Body of pancreas (tissue), 4 donors: ENCODE results near the gene GPR143. TPM values are rescaled to one million over a fixed set of nuclear protein-coding genes. Genes with fewer than 3 reads are reported as not detected.

Experiments used
- ATAC-seq: fragments of 150-250 bp; one replicate; pipeline ENCODE4 v1.9.1; 2016
- DNase-seq, 4 donors: peaks; one replicate each; pipeline ENCODE4 v3.0.0-alpha.2; 2019
- H3K27ac ChIP-seq, 4 donors: fragments of 200-600 bp; sonication (generic); 1 replicate in 3 of 4; 2 replicates in 1 of 4; pipeline versions ENCODE4 v1.5.1 to v1.6.1; 2016 to 2019; ENCODE audit warnings: mild to moderate bottlenecking in 1 of 4, mixed read lengths in 1 of 4, moderate library complexity in 1 of 4
- H3K27me3 ChIP-seq, 2 donors: fragments of 200-600 bp; sonication (generic); one replicate each; pipeline ENCODE4 v1.6.0; 2016; ENCODE audit warnings: mild to moderate bottlenecking in 1 of 2
- H3K36me3 ChIP-seq, 2 donors: fragments of 200-600 bp; sonication (generic); replicated peaks in 1 of 2; 2 replicates each; pipeline ENCODE4 v1.5.1; 2016; ENCODE audit warnings: low read depth in 2 of 2; ENCODE audit not compliant: insufficient read depth in 1 of 2
- H3K4me1 ChIP-seq: fragments of 200-600 bp; sonication (generic); one replicate; pipeline ENCODE4 v1.6.0; 2016
- H3K4me3 ChIP-seq, 2 donors: fragments of 200-600 bp; sonication (generic); 1 replicate in 1 of 2; 2 replicates in 1 of 2; pipeline ENCODE4 v1.5.1; 2016 to 2019
- H3K9me3 ChIP-seq, 3 donors: fragments of 200-600 bp; sonication (generic); 1 replicate in 2 of 3; 2 replicates in 1 of 3; pipeline ENCODE4 v1.5.1; 2016
- POLR2A ChIP-seq, 3 donors: fragments of 450-650 bp; IDR thresholded peaks; one replicate each; pipeline ENCODE4 v1.6.1; 2016; ENCODE audit warnings: antibody characterized with exemption in 3 of 3, mild to moderate bottlenecking in 2 of 3
- WGBS, 2 donors: methylation state at CpG; one replicate each; pipeline ENCODE4 v1.1.5; 2017; 5-methylcytosine and 5-hydroxymethylcytosine counted together
- intact Hi-C: fragments of 100-400 bp; cut with DNase I; formaldehyde crosslinking; loops from one replicate; pipeline ENCODE4 v1.15.1; 2023
- total RNA-seq, 2 donors: library from RNA; depleted of rRNA; stranded (reverse); fragments of >200 nt; gene quantifications; one replicate each; pipeline ENCODE4 v1.1.0, GENCODE V29; 2016
- TF ChIP-seq, protein P1 (sequence below), 7 experiments: fragments of 450-650 bp in 4 of 7; fragments of 200-600 bp in 3 of 7; sonication (generic) in 3 of 7; IDR thresholded peaks; one replicate each; pipeline ENCODE4 v1.5.1; 2016 to 2019; ENCODE audit warnings: antibody characterized with exemption in 7 of 7

The GPR143 gene
- total RNA-seq, 2 donors from 2014 or later, result 0.99 to 2.3 TPM

DNA sequence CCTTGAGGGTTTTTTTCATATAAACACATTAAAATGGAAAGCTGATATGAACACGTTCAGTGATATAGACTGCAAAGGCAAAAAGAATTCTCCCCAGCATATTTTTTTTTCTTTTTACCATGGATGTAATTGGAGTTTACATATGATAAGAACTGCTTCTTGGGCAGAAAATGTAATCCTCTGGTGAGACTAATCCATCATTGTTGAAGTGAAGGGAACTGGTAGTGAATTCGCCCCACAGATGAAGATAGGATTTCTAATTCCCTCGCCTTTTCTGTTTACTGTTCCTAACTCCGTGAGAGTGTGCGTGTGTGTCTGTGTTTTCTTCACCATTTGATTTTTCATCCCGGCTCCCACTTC is 88.9 kb downstream of the GPR143 start:
- no peaks in the 10 kb centered on the region for H3K36me3 ChIP-seq
- H3K27me3 ChIP-seq, result no peaks in the 10 kb centered on the region
- no peaks in the 10 kb centered on the region for H3K4me1 ChIP-seq
- no peak overlapping the region for H3K4me3 ChIP-seq
- 82 to 88% methylated on average over 6 of the region's 6 CpGs for WGBS, 2 donors
- H3K27ac ChIP-seq, result no peak overlapping the region
- no peaks in the 10 kb centered on the region for H3K9me3 ChIP-seq
- TF ChIP-seq, protein P1, sequence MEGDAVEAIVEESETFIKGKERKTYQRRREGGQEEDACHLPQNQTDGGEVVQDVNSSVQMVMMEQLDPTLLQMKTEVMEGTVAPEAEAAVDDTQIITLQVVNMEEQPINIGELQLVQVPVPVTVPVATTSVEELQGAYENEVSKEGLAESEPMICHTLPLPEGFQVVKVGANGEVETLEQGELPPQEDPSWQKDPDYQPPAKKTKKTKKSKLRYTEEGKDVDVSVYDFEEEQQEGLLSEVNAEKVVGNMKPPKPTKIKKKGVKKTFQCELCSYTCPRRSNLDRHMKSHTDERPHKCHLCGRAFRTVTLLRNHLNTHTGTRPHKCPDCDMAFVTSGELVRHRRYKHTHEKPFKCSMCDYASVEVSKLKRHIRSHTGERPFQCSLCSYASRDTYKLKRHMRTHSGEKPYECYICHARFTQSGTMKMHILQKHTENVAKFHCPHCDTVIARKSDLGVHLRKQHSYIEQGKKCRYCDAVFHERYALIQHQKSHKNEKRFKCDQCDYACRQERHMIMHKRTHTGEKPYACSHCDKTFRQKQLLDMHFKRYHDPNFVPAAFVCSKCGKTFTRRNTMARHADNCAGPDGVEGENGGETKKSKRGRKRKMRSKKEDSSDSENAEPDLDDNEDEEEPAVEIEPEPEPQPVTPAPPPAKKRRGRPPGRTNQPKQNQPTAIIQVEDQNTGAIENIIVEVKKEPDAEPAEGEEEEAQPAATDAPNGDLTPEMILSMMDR (IDR thresholded peaks at IDR 0.05), result no peak
- TF ChIP-seq POLR2A (IDR thresholded peaks at IDR 0.05), result no peak
- intact Hi-C loops, result no loop called here
- no peak for DNase-seq
- no peak for ATAC-seq

DNA sequence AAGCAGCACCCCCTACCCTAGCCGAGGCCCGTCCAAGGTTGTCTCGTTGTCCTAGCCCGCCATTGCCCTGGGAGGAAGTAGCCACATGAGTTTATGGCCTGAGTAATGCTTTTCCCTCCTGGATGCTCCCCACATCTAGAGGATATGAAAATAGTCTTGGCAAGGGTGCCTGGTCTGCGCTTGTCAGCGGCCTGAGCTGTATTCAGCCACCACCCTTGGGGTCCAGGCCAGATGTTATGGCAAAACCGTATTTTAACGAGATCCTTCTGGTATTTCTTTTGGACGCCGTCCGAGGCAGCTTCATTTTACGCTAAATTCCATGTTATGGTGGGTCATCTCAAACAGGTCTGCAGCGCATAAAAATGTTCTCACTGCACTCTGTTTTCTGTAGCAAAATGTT is 89.3 kb downstream of the GPR143 start:
- 75 to 86% methylated on average over 8 to 13 of the region's 13 CpGs for WGBS, 2 donors
- H3K9me3 ChIP-seq, result no peaks in the 10 kb centered on the region
- TF ChIP-seq POLR2A (IDR thresholded peaks at IDR 0.05), result no peak
- TF ChIP-seq, protein P1 (IDR thresholded peaks at IDR 0.05), result no peak
- no peaks in the 10 kb centered on the region for H3K36me3 ChIP-seq
- intact Hi-C loops, result no loop called here
- ATAC-seq, result no peak
- no peak overlapping the region for H3K27ac ChIP-seq
- no peaks in the 10 kb centered on the region for H3K4me1 ChIP-seq
- no peaks in the 10 kb centered on the region for H3K27me3 ChIP-seq
- no peak overlapping the region for H3K4me3 ChIP-seq
- no peak for DNase-seq

Other genes with a start within 250 kb of the GPR143 start
- gene SHROOM2, start 20.6 kb upstream of the GPR143 start, total RNA-seq, result 1 to 10 TPM; 9.9 TPM
- gene CLDN34, start 201.5 kb upstream of the GPR143 start, total RNA-seq, result 1 to 10 TPM in 1 of 2 donors, not detected in 1; 2.6 TPM